Stimulated activated CD8-positive, alpha-beta memory T cell treated with anti-CD3 and anti-CD28 coated beads, Interleukin-12 subunit alpha, Interleukin-12 subunit beta, amount 100 ng/mL, for 4 hours (primary cell): ENCODE data around the gene UIMC1.

Experiments used
- DNase-seq: peaks from one replicate; pipeline ENCODE4 v3.0.0-alpha.2; 2020; ENCODE audit warnings: low read depth

The UIMC1 gene

GRCh38 chr5:176869501-176870109 lies 137.0 kb downstream of the UIMC1 start:
- DNase-seq, result no peak

- DNase-seq, result no peak
Observed at GRCh38 chr5:176868731-176869130, 137.8 kb downstream of the UIMC1 start.

GRCh38 chr5:176868126-176868525 lies 138.5 kb downstream of the UIMC1 start:
- no peak for DNase-seq

GRCh38 chr5:176866707-176867310 lies 139.8 kb downstream of the UIMC1 start:
- no peak for DNase-seq

GRCh38 chr5:176865964-176866363 lies 140.6 kb downstream of the UIMC1 start:
- DNase-seq, result no peak

GRCh38 chr5:176864755-176865154 lies 141.8 kb downstream of the UIMC1 start:
- DNase-seq, result no peak

GRCh38 chr5:176863765-176864098 lies 142.8 kb downstream of the UIMC1 start:
- no peak for DNase-seq

- DNase-seq, result no peak
Observed at GRCh38 chr5:176863041-176863764, 143.4 kb downstream of the UIMC1 start.

GRCh38 chr5:176862330-176862995 lies 144.1 kb downstream of the UIMC1 start:
- no peak for DNase-seq

GRCh38 chr5:176861276-176861675 lies 145.3 kb downstream of the UIMC1 start:
- DNase-seq, result no peak

- no peak for DNase-seq
Observed at GRCh38 chr5:176860381-176860780, 146.2 kb downstream of the UIMC1 start.

- DNase-seq, result no peak
Observed at GRCh38 chr5:176859916-176860315, 146.7 kb downstream of the UIMC1 start.

GRCh38 chr5:176857894-176858273 lies 148.7 kb downstream of the UIMC1 start:
- DNase-seq, result no peak

- no peak for DNase-seq
Observed at GRCh38 chr5:176857216-176857893, 149.2 kb downstream of the UIMC1 start.

GRCh38 chr5:176856746-176857145 lies 149.8 kb downstream of the UIMC1 start:
- DNase-seq, result no peak

- no peak for DNase-seq
Observed at GRCh38 chr5:176855598-176855997, 151.0 kb downstream of the UIMC1 start.
